Measurements from ENCODE around the gene STBD1. TPM values are rescaled to one million over a fixed set of nuclear protein-coding genes. Genes with fewer than 3 reads are reported as not detected.

STBD1 gene
- total RNA-seq = 10 to 100 TPM; 17.6 to 37.4 TPM
- long read RNA-seq, donor 1, transcript STBD1-201 (2 exons, 3,420 nt) = major isoform, 28 of 28 reads
- long read RNA-seq, donor 1, partial matches to known transcripts = 0 of 28 reads
- long read RNA-seq, donor 1, other reads (novel, unspliced or antisense) = 0 of 28 reads
- long read RNA-seq, donor 2, transcript STBD1-201 (2 exons, 3,420 nt) = major isoform, 247 of 262 reads
- long read RNA-seq, donor 2, partial matches to known transcripts = 8 of 262 reads
- long read RNA-seq, donor 2, other reads (novel, unspliced or antisense) = 7 of 262 reads

- intact Hi-C loops (cut with DNase I) = loop anchor here (10.0 kb wide), 2 partner anchors 109 to 111 kb away; no protein-coding TSS in a partner anchor
- DNase-seq (ENCODE audit: low spot score) = peak; percentile 91
Measured at GRCh38 chr4:76305971-76306881, at the start of gene STBD1. TSS of gene STBD1 (plus strand) at chr4:76306733. CDS start at chr4:76306770, 37 bp downstream.

- intact Hi-C loops (cut with DNase I) = no loop called here
- DNase-seq (ENCODE audit: low spot score) = no peak
Measured at GRCh38 chr4:76256968-76257367, 49.6 kb upstream of the STBD1 start.

- DNase-seq (ENCODE audit: low spot score) = no peak
- intact Hi-C loops (cut with DNase I) = no loop called here
Measured at GRCh38 chr4:76257824-76258223, 48.7 kb upstream of the STBD1 start.

GRCh38 chr4:76260571-76260970, 46.0 kb upstream of the STBD1 start:
- intact Hi-C loops (cut with DNase I) = no loop called here
- DNase-seq (ENCODE audit: low spot score) = no peak

GRCh38 chr4:76265631-76266218, 40.8 kb upstream of the STBD1 start:
- no peak for DNase-seq (ENCODE audit: low spot score)

GRCh38 chr4:76266627-76267026, 39.9 kb upstream of the STBD1 start:
- no peak for DNase-seq (ENCODE audit: low spot score)
- intact Hi-C loops (cut with DNase I) = no loop called here

More at GRCh38 chr4:76265631-76266218, 40.8 kb upstream of the STBD1 start:
- intact Hi-C loops (cut with DNase I) = no loop called here

- no peak for DNase-seq (ENCODE audit: low spot score)
- intact Hi-C loops (cut with DNase I) = no loop called here
Measured at GRCh38 chr4:76267811-76268210, 38.7 kb upstream of the STBD1 start.

GRCh38 chr4:76270244-76271175, 36.0 kb upstream of the STBD1 start:
- intact Hi-C loops (cut with DNase I) = no loop called here
- no peak for DNase-seq (ENCODE audit: low spot score)

- intact Hi-C loops (cut with DNase I) = no loop called here
- DNase-seq (ENCODE audit: low spot score) = no peak
Measured at GRCh38 chr4:76271248-76271647, 35.3 kb upstream of the STBD1 start.

- intact Hi-C loops (cut with DNase I) = no loop called here
- DNase-seq (ENCODE audit: low spot score) = no peak
Measured at GRCh38 chr4:76272073-76272472, 34.5 kb upstream of the STBD1 start.

GRCh38 chr4:76272582-76272981, 34.0 kb upstream of the STBD1 start:
- intact Hi-C loops (cut with DNase I) = no loop called here
- no peak for DNase-seq (ENCODE audit: low spot score)

- DNase-seq (ENCODE audit: low spot score) = no peak
- intact Hi-C loops (cut with DNase I) = no loop called here
Measured at GRCh38 chr4:76272999-76273398, 33.5 kb upstream of the STBD1 start.

- no peak for DNase-seq (ENCODE audit: low spot score)
- intact Hi-C loops (cut with DNase I) = no loop called here
Measured at GRCh38 chr4:76275486-76276124, 30.9 kb upstream of the STBD1 start.

- intact Hi-C loops (cut with DNase I) = no loop called here
- no peak for DNase-seq (ENCODE audit: low spot score)
Measured at GRCh38 chr4:76276813-76277212, 29.7 kb upstream of the STBD1 start.

- intact Hi-C loops (cut with DNase I) = no loop called here
- no peak for DNase-seq (ENCODE audit: low spot score)
Measured at GRCh38 chr4:76277667-76278066, 28.9 kb upstream of the STBD1 start.

GRCh38 chr4:76278583-76278982, 27.9 kb upstream of the STBD1 start:
- no peak for DNase-seq (ENCODE audit: low spot score)
- intact Hi-C loops (cut with DNase I) = no loop called here

- intact Hi-C loops (cut with DNase I) = no loop called here
- no peak for DNase-seq (ENCODE audit: low spot score)
Measured at GRCh38 chr4:76279462-76279861, 27.1 kb upstream of the STBD1 start.
